PC-3 (cell line): Measurements from ENCODE around the gene RAB30. TPM values are rescaled to one million over a fixed set of nuclear protein-coding genes. Genes with fewer than 3 reads are reported as not detected.

Experiments used
- ATAC-seq: fragments of 200-7000 bp; cut with Tn5 transposase; 2 replicates; pipeline ENCODE4 v1.9.1; 2020; ENCODE audit warnings: mild to moderate bottlenecking, moderate library complexity
- BruUV-seq: library from RNA; stranded (reverse); fragments of 400-500 nt; replicated peaks from 2 replicates; lab custom pipeline; 2021; lab: Mats Ljungman, UMichigan
- CTCF ChIA-PET: fragments of 300-600 bp; sonication (Branson Sonifier 250); formaldehyde crosslinking; loops from one replicate; lab custom pipeline; 2022; ENCODE audit warnings: antibody characterized with exemption; lab: Charles Lee
- POLR2A ChIA-PET: fragments of 300-600 bp; sonication (Branson Sonifier 250); formaldehyde crosslinking; loops from one replicate; lab custom pipeline; 2022; ENCODE audit warnings: antibody characterized with exemption; ENCODE audit not compliant: unreplicated experiment; lab: Charles Lee
- DNase-seq: peaks from one replicate; pipeline ENCODE4 v3.0.0-alpha.2; 2015
- H2AFZ ChIP-seq: fragments of 300-600 bp; sonication (generic); 2 replicates; pipeline ENCODE4 v1.6.0; 2016; ENCODE audit warnings: antibody characterized with exemption, low read length
- H3F3A ChIP-seq: fragments of 300-600 bp; sonication (generic); one replicate; pipeline ENCODE4 v1.6.0; 2017; ENCODE audit warnings: antibody characterized with exemption, low read length, control low read depth, mild to moderate bottlenecking; ENCODE audit not compliant: unreplicated experiment
- H3K27ac ChIP-seq: fragments of 300-600 bp; sonication (generic); 2 replicates; pipeline ENCODE4 v1.5.1; 2016; ENCODE audit warnings: mild to moderate bottlenecking, low read length
- H3K27me3 ChIP-seq: fragments of 300-600 bp; sonication (generic); 2 replicates; pipeline ENCODE4 v1.6.1; 2016; ENCODE audit warnings: low read length, mixed read lengths
- H3K36me3 ChIP-seq: fragments of 300-600 bp; sonication (generic); 2 replicates; pipeline ENCODE4 v1.6.1; 2016; ENCODE audit warnings: low read depth, mixed run types, low read length, mixed read lengths
- H3K4me1 ChIP-seq: fragments of 300-600 bp; sonication (generic); 2 replicates; pipeline ENCODE4 v1.5.1; 2016; ENCODE audit warnings: low read length; ENCODE audit not compliant: insufficient read depth
- H3K4me2 ChIP-seq: fragments of 300-600 bp; sonication (generic); 2 replicates; pipeline ENCODE4 v1.6.0; 2016; ENCODE audit warnings: low read length
- H3K4me3 ChIP-seq: fragments of 300-600 bp; sonication (generic); 2 replicates; pipeline ENCODE4 v1.5.1; 2016; ENCODE audit warnings: mild to moderate bottlenecking, low read length, mixed read lengths
- H3K79me2 ChIP-seq: fragments of 300-600 bp; sonication (generic); 2 replicates; pipeline ENCODE4 v1.6.1; 2017; ENCODE audit warnings: low read length, mixed read lengths
- H3K9ac ChIP-seq: fragments of 300-600 bp; sonication (generic); 2 replicates; pipeline ENCODE4 v1.6.0; 2016; ENCODE audit warnings: mild to moderate bottlenecking, low read length
- H3K9me2 ChIP-seq: fragments of 300-600 bp; sonication (generic); replicated peaks from 2 replicates; pipeline ENCODE4 v1.6.1; 2016; ENCODE audit warnings: mixed run types, low read length, mixed read lengths
- H3K9me3 ChIP-seq: fragments of 300-600 bp; sonication (generic); 2 replicates; pipeline ENCODE4 v1.6.1; 2016; ENCODE audit warnings: low read length, mixed read lengths
- H4K20me1 ChIP-seq: fragments of 300-600 bp; sonication (generic); 2 replicates; pipeline ENCODE4 v1.6.1; 2016; ENCODE audit warnings: low read length, mixed read lengths
- EZH2 ChIP-seq: fragments of 300-600 bp; sonication (generic); IDR thresholded peaks from one replicate; pipeline ENCODE4 v1.6.1; 2017; ENCODE audit warnings: antibody characterized with exemption, mild to moderate bottlenecking, low read length; ENCODE audit not compliant: unreplicated experiment
- EZH2phosphoT487 ChIP-seq: fragments of 300-600 bp; sonication (generic); IDR thresholded peaks from 2 replicates; pipeline ENCODE4 v1.6.1; 2018; ENCODE audit warnings: mild to moderate bottlenecking, antibody characterized with exemption, low read length, borderline replicate concordance
- intact Hi-C: fragments of 100-400 bp; cut with micrococcal nuclease; formaldehyde crosslinking; loops from 2 replicates; pipeline ENCODE4 v1.9.0; 2023
- total RNA-seq: library from RNA; depleted of rRNA; stranded (reverse); fragments of >200 nt; gene quantifications from 2 replicates; pipeline ENCODE4 v1.2.3, GENCODE V29; 2014
- TF ChIP-seq, protein P1 (sequence below): fragments of 300-600 bp; sonication (generic); conservative IDR thresholded peaks from 2 replicates; pipeline ENCODE4 v1.5.1; 2017; ENCODE audit warnings: antibody characterized with exemption, low read depth, mild to moderate bottlenecking, low read length

Gene RAB30
- total RNA-seq, 1 experiment from 2014 or later: 6.6 TPM

DNA sequence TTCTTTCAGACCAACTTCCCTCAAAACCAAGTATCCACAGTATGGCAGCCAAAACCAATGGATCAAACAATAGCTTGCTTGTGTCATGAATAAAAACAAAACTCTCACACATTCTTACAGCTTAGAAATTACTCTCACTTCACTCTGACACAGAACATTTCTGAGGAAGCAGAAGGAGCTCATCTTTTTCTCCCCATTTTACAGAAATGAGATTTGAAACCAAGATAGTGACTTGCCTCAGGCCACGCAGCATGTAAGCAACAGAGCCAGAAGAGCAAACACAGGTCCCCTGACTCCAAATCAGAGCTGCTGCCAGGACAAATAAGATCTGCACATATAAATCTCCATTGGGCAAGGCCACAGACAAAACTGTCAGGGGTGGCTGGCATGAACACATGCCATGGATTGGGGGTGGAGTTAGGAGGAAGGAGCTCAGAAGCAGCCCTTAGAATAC lies 64.8 kb downstream of the RAB30 start:
- ATAC-seq (peak; percentile 48), DNase-seq (peak; percentile 77)
- Histone ChIP-seq H3K27me3 (no peaks in the 10 kb centered on the region), H3K36me3 (no peaks in the 10 kb centered on the region), H3K9me3 (no peaks in the 10 kb centered on the region), H3K4me2 (no peak overlapping the region), H3K79me2 (no peaks in the 10 kb centered on the region), H3K9me2 (no peaks in the 10 kb centered on the region), H3K27ac (no peak overlapping the region), H3K4me3 (no peak overlapping the region), H3K9ac (no peak overlapping the region), H4K20me1 (no peaks in the 10 kb centered on the region), H3F3A (peaks cover 8% of the 10 kb centered on the region), H2AFZ (no peak overlapping the region), H3K4me1 (peaks cover 28% of the 10 kb centered on the region)
- TF ChIP-seq EZH2phosphoT487 (no peak), EZH2 (no peak)
- TF ChIP-seq, protein P1, sequence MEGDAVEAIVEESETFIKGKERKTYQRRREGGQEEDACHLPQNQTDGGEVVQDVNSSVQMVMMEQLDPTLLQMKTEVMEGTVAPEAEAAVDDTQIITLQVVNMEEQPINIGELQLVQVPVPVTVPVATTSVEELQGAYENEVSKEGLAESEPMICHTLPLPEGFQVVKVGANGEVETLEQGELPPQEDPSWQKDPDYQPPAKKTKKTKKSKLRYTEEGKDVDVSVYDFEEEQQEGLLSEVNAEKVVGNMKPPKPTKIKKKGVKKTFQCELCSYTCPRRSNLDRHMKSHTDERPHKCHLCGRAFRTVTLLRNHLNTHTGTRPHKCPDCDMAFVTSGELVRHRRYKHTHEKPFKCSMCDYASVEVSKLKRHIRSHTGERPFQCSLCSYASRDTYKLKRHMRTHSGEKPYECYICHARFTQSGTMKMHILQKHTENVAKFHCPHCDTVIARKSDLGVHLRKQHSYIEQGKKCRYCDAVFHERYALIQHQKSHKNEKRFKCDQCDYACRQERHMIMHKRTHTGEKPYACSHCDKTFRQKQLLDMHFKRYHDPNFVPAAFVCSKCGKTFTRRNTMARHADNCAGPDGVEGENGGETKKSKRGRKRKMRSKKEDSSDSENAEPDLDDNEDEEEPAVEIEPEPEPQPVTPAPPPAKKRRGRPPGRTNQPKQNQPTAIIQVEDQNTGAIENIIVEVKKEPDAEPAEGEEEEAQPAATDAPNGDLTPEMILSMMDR: no peak
- no TSS peak for BruUV-seq
- intact Hi-C loops: loop anchor here (2.0 kb wide), 1 partner anchor 38 kb away; no protein-coding TSS in a partner anchor
- CTCF ChIA-PET: no interaction called here
- POLR2A ChIA-PET: no interaction called here

DNA sequence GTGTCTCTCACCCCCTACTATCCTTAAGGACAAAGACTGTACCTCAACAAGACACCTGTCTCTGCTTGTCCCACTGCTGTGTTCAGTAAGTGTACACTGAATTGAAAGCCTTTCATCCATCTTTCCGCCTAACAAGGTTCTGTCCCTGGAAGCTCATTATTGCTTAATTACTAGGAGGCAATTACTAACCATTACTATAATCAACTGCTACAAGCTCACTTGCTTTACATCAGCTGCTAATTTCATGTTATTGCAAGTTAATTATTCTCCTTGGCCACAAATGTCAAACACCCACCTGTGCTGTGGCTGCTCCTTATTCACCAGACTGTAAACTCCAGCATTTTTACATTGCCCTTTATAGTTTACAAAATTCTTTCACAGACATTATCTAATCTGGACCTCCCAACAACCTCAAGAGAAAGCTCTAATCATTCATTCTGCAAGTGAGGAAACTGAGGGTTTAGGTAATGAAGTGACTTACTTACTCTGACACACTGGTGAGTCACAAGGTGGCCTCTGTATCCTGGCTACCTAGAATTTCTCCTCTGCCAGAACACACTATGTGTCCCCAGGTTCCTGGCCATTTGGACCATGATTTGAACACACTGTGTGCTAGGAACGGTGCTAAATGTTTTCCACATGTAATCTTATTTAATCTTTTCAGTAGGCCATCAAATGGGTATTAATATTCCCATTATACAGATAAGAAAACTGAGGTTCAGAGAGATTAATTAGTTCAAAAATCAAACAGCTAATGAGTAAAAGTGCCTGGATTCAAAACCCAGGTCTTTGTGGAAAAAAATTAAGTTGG lies 66.7 kb downstream of the RAB30 start:
- no peaks in the 10 kb centered on the region for H3K9me2 ChIP-seq
- H3K4me3 ChIP-seq: no peak overlapping the region
- DNase-seq: peak; percentile 62
- no TSS peak for BruUV-seq
- H3K79me2 ChIP-seq: no peaks in the 10 kb centered on the region
- H3K4me2 ChIP-seq: no peak overlapping the region
- TF ChIP-seq EZH2 (no peak), EZH2phosphoT487 (no peak)
- TF ChIP-seq, protein P1: no peak
- H3K9ac ChIP-seq: no peak overlapping the region
- no peaks in the 10 kb centered on the region for H4K20me1 ChIP-seq
- no peak overlapping the region for H2AFZ ChIP-seq
- intact Hi-C loops: no loop called here
- POLR2A ChIA-PET: no interaction called here
- H3F3A ChIP-seq: peaks cover 8% of the 10 kb centered on the region
- H3K9me3 ChIP-seq: no peaks in the 10 kb centered on the region
- ATAC-seq: peak; percentile 63
- no peaks in the 10 kb centered on the region for H3K27me3 ChIP-seq
- no peak overlapping the region for H3K27ac ChIP-seq
- CTCF ChIA-PET: no interaction called here
- peaks cover 28% of the 10 kb centered on the region for H3K4me1 ChIP-seq
- H3K36me3 ChIP-seq: no peaks in the 10 kb centered on the region

DNA sequence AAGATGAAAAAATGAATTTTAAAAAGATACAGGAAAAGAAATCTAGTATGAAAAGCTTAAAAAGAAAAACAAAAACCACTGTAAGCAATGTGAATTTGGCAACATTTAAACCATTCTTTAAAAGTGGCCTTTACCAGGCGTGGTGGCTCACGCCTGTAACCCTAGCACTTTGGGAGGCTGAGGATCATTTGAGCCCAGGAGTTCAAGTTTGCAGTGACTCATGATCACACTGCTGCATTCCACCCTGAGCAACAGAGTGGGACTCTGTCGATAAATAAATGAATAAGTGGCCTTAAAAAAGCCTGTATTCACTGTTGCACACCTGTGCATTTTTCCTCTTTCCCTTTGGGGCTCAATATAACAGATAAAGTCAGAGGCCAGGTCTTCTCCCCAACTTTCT lies 69.2 kb downstream of the RAB30 start:
- H3K4me2 ChIP-seq: no peak overlapping the region
- peaks cover 8% of the 10 kb centered on the region for H3F3A ChIP-seq
- H3K27me3 ChIP-seq: no peaks in the 10 kb centered on the region
- H3K36me3 ChIP-seq: no peaks in the 10 kb centered on the region
- H3K9me3 ChIP-seq: no peaks in the 10 kb centered on the region
- ChIA-PET POLR2A (no interaction called here), CTCF (no interaction called here)
- no peak overlapping the region for H2AFZ ChIP-seq
- H3K4me3 ChIP-seq: no peak overlapping the region
- no peaks in the 10 kb centered on the region for H3K79me2 ChIP-seq
- ATAC-seq: no peak
- no peak for DNase-seq
- H3K9me2 ChIP-seq: no peaks in the 10 kb centered on the region
- H3K9ac ChIP-seq: no peak overlapping the region
- no TSS peak for BruUV-seq
- peaks cover 30% of the 10 kb centered on the region for H3K4me1 ChIP-seq
- H3K27ac ChIP-seq: no peak overlapping the region
- TF ChIP-seq EZH2 (no peak), EZH2phosphoT487 (no peak)
- TF ChIP-seq, protein P1: no peak
- intact Hi-C loops: no loop called here
- H4K20me1 ChIP-seq: no peaks in the 10 kb centered on the region
